Right ventricle myocardium inferior (tissue), 1 donor: ENCODE data around the gene WDR59. TPM values are rescaled to one million over a fixed set of nuclear protein-coding genes. Genes with fewer than 3 reads are reported as not detected.
"Not testable (repeated sequence)": the region's sequence is repeated elsewhere in the genome, so short reads cannot be mapped to it uniquely, and the experiment has no call there.

Experiments
- ATAC-seq: fragments of 200-7000 bp; cut with Tn5 transposase; one replicate; pipeline ENCODE4 v1.9.1; 2020; ENCODE audit warnings: mild to moderate bottlenecking, moderate library complexity
- DNase-seq: peaks from one replicate; pipeline ENCODE4 v3.0.0; 2021; ENCODE audit errors: missing footprints
- intact Hi-C: fragments of 100-400 bp; cut with DNase I; formaldehyde crosslinking; loops from one replicate; pipeline ENCODE4 v1.11.0; 2022
- total RNA-seq: library from RNA; stranded (reverse); fragmentation: NEBNext Ultra II Directional; extraction: Animal tissue kit (Norgen Biotek cat#: 25700); gene quantifications from one replicate; pipeline ENCODE4 v1.2.1, GENCODE V29; 2021
- donor health status: DM: no; HTN: yes; CAD: no; lungs with severe emphysema.

Gene WDR59
- total RNA-seq, 1 donor from 2014 or later: 47.8 TPM

DNA sequence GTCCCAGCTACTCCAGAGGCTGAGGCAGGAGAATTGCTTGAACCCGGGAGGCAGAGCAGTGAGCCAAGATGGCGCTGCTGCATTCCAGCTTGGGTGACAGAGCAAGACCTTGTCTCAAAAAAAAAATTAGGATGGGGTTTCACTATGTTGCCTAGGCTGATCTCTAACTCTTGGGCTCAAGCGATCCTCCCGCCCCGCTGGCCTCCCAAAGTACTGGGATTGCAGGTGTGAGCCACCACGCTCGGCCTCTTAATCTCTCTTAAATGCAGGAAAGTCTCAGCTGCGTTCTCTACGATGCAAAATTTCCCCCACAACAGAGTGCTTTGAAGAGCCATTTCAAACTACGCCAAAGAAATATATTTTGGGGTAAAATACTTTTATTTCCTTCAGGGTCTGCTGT, 5.9 kb upstream of the WDR59 start:
- ATAC-seq: no peak
- intact Hi-C loops: no loop called here
- no peak for DNase-seq

DNA sequence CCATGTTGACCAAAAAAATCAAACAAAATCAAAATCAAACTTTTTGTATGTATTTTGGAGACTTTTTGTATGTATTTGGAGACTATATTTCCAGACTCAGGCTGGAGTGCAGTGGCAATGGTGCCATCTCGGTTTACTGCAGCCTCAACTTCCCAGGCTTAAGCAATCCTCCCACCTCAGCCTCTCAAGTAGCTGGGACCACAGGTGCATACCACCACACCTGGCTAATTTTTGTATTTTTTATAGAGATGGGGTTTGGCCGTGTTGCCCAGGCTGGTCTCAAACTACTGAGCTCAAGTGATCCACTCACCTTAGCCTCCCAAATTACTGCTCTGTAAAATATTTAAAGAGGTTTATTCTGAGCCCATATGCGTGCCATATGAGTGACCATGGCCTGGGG, 4.9 kb upstream of the WDR59 start:
- intact Hi-C loops, ATAC-seq, DNase-seq: not testable (repeated sequence)

DNA sequence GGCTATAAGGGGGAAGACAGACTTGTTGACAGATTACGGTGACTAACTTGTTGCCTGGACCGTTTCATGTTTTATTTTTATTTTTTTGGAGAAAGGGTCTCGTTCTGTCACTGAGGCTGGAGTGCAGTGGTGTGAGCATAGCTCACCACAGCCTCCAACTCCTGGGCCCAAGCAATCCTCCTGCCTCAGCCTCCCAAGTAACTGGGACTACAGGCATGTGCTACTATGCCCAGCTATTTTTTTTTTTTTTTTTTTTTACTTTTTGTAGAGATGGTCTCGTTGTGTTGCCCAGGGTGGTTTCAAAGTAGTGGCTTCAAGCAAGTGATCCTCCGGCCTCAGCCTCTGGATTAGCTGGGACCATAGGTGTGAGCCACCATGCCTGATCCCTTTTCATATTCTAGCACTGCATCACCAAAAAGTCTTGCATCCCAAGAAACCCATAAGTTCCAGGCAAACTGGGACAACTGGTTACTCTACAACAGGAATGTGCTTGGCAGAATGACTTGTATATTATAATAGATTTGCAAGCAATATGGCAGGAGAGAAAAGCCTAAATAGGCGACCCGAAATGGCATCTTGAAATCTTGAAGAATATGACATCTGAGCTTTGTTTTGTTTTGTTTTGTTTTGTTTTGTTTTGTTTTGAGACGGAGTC, 2.2 kb upstream of the WDR59 start:
- ATAC-seq: no peak
- no peak for DNase-seq
- intact Hi-C loops: no loop called here

DNA sequence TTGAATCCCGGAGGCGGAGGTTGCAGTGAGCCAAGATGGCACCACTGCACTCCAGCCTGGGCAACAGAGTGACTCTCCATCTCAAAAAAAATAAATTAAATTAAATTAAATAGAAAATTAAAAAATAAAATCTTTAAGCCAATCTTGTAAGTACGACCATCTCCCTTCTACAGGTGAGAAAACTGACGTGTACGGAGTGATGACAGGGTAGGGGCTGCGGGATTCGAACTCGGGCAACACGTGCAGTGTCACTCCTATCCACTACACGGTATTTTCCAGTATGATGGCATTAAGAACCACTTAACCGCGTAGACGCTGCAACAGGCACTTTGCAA, 762 bp downstream of the WDR59 start:
- no peak for DNase-seq
- intact Hi-C loops: no loop called here
- ATAC-seq: no peak

DNA sequence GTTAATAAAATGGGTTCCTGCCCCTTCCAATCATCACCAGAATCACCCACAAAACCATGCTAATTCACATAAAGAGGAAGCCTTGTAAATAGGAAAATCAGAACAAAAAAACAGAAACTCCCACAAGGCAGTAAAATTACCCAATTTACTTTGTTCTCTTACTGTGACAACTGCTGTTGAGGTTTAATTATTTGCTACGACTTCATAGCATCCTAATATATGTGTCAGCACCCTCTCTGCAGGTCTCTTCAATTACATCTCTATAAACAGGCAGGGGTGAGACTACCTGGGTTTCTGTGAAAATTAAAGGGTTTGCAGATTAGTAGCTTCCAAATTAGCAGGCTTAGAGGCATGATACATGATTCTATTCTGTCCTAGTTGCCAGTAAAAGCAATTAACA, 2.7 kb downstream of the WDR59 start:
- intact Hi-C loops: no loop called here
- DNase-seq (no peak), ATAC-seq (no peak)

DNA sequence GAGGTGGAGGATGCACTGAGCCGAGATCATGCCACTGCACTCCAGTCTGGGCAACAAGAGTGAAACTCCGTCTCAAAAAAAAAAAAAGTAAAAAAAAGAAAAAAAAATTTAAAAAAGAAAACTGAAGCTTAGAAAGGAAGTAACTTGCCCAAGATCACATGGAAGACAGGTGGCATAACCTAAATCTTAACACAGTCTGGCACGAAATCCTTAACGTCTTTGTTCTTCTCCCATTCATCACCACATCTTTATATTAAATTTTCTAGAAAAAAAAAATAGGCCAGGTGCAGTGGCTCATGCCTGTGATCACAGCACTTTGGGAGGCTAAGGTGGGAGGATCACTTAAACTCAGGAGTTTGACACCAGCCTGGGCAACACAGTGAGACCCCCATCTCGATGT, 9.3 kb downstream of the WDR59 start:
- intact Hi-C loops: no loop called here
- DNase-seq (no peak), ATAC-seq (no peak)

DNA sequence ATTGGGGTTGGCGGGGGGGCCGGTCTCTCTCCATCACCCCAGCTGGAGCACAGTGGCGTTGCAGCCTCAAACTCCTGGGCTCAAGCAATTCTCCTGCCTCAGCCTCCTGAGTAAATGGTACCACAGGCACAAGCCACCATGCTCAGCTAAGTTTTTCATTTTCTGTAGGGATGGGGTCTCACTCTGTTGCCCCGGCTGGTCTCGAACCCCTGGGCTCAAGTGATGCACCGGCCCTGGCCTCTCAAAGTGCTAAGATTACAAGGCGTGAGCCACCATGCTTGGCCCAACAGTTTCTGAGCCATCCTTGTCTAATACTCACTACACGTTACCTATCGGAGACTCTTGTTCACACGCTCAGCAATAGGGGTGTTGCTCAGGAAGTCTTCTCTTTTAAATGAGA, 11.6 kb downstream of the WDR59 start:
- intact Hi-C loops: no loop called here
- DNase-seq: no peak
- no peak for ATAC-seq

DNA sequence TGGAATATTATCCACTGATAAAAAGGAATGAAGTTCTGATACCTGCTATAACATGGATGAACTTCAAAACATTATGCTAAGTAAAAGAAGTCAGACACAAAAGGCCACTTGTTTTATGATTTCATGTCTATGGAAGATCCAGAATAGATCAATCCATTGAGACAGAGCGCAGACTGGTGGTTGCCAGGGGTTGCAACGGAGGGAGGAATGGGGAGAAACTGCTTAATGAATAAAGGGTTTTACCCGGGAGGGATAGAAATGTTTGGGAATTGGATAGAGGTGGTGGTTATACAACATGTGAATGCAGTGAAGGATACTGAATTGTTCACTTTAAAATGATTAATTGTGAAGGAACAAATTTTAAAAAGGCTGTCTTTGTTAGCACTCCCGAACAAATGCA, 30.2 kb downstream of the WDR59 start:
- DNase-seq (no peak), ATAC-seq (no peak)
- intact Hi-C loops: no loop called here

DNA sequence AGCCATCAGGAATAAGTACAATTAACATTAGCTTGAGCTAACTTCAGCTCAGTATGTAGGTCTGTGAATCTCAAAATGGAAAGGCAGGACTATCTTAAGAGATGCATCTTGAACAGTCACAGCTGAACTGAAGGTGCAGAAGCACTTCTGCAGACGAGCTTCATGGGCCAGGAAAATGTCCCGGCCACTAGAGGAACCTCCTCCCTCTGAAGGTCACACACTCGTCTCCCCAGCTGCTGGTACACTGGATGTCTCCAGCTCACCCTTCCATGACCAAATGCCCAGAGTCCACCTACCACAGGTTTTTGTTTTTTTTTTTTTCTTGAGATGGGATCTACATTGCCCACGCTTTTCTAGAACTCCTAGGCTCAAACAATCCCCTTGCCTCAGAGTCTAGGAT, 33.2 kb downstream of the WDR59 start:
- DNase-seq (no peak), ATAC-seq (peak; percentile 13)
- intact Hi-C loops: no loop called here

DNA sequence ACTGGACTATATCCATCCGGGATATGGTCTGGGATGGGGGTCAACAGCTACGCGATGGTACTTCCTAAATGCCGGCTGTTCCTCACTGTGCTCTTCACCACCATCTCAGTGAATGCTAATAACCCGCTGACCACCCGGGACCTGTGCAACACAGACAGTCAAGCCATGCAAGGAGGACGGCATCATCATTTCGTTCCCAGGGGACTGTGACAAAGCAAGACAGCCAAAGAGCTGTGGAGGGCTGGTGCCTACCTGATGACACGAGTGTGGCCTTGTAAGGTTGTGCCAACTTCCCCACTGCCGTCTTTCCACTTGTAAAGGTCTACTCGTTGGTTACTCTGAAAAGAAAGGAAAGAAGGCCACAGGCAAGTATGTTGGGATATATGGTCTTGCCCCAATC, 33.7 kb downstream of the WDR59 start:
- intact Hi-C loops: no loop called here
- DNase-seq (no peak), ATAC-seq (no peak)

DNA sequence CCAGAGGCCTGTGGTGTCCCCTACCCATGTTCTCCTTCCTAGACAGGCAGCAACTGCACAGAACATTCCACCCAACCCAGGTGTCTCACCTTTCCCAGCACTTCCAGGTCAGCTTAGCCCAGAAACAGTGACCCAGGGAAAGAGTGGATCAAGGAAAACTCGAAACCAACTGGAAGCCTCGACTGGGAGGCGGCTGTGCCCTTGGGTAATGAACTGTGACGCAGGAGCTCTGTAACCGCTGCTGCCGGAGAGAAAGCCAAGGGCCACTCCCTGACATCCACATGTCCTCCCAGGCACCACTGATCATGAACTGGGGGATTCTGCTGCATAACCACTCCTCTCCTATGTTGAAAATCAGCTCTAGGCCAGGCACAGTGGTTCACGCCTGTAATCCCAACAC, 34.4 kb downstream of the WDR59 start:
- intact Hi-C loops: no loop called here
- DNase-seq: no peak
- ATAC-seq: no peak

DNA sequence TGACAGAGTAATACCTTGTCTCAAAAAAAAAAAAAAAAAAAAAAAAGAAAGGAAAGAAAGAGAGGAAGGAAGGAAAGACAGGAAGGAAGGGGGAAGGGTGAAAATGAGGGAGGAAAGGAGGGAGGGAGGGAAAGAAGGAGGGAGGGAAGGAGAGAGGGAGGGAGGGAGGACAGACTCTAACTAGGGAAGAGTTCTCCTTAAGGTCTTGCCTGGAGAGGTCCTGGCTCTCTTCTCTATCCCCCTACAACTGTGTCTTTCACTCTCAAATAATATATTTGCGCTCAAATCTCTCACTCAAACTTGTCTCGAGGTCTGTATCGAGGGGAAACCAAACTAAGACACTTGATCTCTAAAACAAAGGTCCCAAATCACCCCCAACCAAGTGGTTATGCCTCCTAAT, 35.6 kb downstream of the WDR59 start:
- intact Hi-C loops: no loop called here
- ATAC-seq: no peak

DNA sequence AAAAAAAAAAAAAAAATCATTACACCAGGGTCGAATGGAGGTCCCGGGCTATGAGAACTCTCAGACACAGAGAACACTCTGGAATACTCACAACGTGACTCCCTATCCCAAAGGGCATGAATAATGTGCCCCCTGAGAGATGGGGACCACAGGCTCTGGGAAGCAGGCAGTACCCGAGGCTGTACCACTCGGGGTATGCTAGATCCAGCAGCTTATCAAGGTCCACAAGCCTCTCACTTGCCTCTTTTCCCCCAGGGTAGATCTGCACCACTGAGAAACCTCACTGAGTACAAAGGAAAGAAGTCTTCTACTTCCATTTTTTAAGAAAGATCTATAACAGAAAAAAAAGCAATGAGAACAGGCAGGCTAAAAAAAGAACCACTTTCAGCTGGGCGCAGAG, 40.5 kb downstream of the WDR59 start:
- intact Hi-C loops: no loop called here
- DNase-seq (no peak), ATAC-seq (no peak)

More for the DNA sequence above, 35.6 kb downstream of the WDR59 start:
- DNase-seq: no peak

DNA sequence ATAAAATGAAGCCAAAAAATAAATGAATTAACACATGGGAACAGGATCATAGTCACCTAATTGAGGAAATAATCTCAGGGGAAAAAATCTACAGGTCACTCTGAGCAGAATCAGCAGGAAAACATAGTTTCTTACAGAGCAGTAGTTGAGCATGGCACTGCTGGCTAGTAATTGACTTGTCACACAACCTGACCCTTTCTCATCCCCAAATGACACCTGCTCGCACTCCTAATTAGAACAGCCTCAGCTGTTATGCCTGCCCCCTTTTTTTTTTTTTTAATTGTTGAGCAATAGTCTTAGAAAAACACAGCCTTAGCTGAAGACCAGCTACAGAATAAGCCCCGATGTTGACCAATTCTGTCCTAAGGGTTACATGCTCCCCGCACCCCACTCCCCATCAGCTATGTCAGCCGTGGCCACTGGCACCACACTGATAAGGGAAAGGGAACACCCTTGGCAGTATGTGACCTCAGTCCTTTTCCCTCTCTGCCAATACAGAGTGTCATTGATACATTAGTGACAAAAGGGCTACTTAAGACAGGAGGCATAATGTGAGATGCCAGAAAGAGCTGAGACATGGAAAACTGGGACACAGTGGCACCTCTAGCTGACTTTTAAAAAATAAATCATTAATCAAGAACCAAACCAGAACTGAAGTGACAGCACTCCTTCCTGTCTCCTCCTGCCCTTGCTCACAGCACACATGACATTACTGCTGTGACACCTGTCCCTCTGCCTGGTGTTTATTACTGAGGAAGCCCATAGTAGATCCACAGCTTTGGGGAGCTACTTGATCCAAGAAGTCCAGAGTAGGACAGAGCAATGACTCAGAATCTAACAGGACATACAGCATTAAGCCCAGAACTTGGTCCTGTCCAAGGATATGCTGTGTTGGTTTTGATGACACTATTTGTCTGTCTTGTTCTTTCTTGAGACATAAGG, 41.7 kb downstream of the WDR59 start:
- no peak for DNase-seq
- peak; percentile 84 for ATAC-seq
- intact Hi-C loops: loop anchor here (1.0 kb wide), 1 partner anchor 43 kb away; no protein-coding TSS in a partner anchor

DNA sequence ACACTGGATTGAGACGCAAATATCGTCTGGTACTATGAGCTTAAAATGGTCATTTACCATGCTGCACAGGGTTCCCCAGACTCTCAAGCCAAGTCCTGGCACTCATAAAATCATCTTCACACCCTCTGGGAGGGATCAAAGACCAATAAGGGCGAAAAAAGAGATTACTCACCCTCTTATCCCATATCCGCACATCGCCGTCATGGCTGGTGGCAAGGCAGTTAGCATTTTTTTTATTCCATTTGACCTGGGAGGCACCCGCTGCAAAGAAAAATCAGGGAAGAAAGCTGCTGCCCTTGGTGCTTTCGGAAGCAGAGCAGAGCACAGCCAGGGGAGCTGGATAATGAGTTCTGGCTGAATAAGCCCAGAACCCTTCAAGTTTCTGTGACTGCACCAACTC, 42.4 kb downstream of the WDR59 start:
- DNase-seq: no peak
- no peak for ATAC-seq
- intact Hi-C loops: no loop called here

DNA sequence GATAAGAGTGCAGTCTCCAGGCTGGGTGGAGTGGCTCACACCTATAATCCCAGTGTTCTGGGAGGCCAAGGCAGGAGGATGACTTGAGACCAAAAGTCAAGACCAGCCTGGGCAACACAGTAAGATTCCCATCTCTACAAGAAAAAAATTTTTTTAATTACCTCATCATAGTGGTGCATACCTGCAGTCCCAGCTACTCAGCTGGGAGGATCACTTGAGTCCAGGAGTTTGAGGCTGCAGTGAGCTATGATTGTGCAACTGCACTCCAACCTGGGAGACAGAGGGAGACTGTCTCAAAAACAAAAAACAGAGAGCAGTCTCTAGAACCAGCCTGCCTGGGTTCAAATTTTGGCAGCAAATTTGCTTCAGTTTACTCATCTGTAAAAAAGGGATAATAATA, 45.2 kb downstream of the WDR59 start:
- ATAC-seq (no peak), DNase-seq (no peak)
- intact Hi-C loops: no loop called here

DNA sequence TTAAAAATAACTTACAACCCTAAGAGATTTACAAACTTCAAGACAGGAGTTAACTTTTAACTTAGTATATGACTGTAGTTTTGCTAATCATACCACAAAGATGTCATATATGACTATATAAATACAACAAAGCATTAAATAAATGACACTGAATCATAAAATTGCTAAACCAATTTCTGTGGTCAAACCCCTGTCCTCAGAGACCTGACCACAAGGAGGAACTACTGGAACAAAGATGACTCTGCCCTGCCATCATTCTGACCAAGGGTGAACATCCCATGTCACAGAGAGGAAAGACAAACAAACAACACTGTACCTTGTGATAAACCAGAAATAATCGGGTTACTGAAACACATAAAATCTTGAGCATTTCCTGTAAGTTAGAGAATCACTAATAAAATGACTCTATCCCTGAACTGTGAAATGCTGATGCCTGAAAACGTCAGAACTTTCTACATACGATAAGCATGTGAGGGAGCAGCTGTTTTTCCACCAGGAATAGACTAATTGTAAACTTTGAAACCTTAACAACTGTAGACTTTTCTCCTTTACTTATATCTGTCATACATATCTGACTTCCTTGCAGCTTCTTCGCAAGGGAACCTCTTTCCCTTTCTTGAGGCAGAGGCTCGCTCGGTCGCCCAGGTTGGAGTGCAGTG, 47.9 kb downstream of the WDR59 start:
- intact Hi-C loops: no loop called here
- DNase-seq (no peak), ATAC-seq (no peak)

DNA sequence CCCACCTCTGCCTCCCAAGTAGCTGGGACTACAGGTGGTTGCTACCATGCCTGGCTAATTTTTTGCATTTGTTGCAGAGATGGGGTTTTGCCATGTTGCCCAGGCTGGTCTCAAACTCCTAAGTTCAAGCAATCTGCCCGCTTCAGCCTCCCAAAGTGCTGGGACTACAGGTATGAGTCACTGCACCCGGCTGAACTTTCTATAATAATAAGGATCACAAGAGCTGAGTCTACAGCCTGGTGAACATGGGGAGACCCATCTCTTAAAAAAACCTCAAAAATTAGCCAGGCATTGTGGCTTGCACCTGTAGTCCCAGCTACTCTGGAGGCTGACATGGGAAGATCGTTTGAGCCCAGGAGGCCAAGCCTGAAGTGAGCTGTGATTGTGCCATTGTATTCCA, 53.5 kb downstream of the WDR59 start:
- intact Hi-C loops: no loop called here
- no peak for ATAC-seq
- no peak for DNase-seq

DNA sequence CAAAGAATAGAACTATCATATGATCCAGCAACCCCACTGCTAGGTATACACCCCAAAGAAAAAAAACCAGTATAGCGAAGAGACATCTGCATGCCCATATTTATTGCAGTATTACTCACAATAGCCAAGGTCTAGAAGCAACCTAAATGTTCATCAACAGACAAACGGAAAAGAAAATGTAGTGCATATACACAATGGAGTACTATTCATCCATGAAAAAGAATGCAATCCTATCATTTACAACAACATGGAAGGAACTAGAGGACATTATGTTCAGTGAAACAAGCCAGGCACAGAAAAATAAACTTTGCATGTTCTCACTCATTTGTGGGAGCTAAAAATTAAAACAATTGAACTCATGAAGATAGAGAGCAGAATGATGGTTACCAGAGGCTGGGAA, 55.3 kb downstream of the WDR59 start:
- intact Hi-C loops: no loop called here
- DNase-seq (no peak), ATAC-seq (no peak)

DNA sequence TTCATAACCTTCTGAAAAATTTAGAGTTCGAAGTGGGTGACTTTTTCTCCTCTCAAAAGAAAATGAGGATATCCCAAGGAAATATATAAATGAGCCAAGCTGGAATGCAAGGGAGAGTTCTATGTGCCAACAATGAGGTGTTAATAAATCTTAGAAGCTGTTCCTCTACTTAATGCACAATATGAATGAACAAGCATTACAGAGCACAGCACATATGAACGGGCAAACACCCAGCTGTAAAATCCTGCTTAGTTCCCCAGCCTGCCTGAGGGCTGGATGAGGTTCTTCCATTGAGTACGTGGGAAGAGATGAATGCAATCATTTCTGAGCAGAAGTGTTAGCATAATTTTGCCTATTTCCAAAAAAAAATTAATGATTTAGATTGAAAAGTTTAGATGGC, 58.1 kb downstream of the WDR59 start:
- intact Hi-C loops: no loop called here
- DNase-seq (no peak), ATAC-seq (no peak)
